GM19025 (cell line): Measurements from ENCODE around the gene SAMD7.

ENCODE experiments used
- ATAC-seq: cut with Tn5 transposase; IDR thresholded peaks from one replicate; pipeline ENCODE4 v1.9.1; 2021; ENCODE audit warnings: mild to moderate bottlenecking, low read depth, moderate library complexity; ENCODE audit not compliant: unreplicated experiment

SAMD7 gene

DNA sequence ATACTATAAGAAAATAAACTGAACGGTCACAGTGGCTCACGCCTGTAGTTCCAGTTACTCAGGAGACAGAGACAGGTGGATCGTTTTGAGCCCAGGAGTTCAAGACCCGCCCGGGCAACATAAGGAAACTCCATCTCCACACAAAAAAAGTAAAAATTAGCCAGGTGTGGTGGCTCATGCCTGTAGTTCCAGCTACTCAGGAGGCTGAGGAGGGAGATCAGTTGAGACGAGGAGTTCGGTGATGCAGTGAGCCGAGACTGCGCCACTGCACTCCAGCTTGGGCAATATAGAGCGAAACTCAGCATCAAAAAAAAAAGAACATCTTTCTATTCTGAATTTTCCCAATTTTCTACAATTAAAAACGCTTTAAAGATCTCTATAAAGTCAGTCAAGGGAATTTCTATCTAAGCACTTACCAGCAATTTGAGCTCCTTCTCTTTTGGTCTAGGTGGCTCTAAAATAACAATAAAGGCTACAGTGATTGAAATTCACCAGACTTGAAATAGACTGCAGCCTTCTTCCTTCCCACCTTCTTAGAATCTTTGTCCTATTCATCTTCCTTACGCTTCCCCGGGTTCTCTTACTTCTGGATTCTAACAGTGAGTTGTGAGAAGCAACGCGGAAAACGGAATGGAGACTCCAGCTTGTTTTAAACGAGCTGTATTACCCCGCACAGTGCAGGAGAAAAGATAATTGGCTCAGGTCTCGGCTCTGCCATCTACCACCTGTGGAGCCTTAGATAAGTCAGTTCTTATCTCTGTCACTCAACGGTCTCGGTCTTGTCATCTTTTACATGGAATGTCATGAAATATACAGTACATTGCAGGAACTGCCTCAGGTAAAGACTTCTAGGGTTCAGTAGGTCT is 54.4 kb downstream of the SAMD7 start:
- ATAC-seq = peak; percentile 16

DNA sequence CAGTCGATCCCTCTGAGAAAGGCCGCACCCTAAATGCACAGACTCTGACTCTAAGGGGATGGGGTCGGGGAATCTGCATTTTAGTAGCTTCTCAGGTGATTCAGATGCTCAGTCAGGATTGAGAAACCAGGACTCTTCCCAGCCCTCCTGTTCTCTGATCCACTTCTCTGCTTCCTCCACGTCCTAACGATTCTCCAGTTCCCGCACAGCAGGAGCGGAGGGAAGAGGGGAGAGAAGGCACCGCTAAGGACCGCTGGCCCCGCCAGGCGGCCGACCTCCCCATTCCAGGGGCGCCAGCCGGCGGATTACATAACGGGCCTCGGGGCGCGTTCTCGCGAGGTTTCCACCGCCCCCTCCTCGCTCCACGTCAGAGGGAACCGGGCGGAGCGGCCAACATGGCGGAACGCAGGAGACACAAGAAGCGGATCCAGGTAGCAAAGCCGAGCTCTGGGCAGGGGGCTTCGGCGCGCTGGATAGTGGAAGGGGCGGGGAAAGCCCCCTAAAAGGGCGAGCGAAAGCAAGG is 55.1 kb downstream of the SAMD7 start, which contains the start of gene SEC62:
TSS of gene SEC62 (plus strand) at position 380 of the 523 bp plus-strand sequence. CDS start at position 396, 16 bp downstream.
- ATAC-seq = peak; percentile 87

DNA sequence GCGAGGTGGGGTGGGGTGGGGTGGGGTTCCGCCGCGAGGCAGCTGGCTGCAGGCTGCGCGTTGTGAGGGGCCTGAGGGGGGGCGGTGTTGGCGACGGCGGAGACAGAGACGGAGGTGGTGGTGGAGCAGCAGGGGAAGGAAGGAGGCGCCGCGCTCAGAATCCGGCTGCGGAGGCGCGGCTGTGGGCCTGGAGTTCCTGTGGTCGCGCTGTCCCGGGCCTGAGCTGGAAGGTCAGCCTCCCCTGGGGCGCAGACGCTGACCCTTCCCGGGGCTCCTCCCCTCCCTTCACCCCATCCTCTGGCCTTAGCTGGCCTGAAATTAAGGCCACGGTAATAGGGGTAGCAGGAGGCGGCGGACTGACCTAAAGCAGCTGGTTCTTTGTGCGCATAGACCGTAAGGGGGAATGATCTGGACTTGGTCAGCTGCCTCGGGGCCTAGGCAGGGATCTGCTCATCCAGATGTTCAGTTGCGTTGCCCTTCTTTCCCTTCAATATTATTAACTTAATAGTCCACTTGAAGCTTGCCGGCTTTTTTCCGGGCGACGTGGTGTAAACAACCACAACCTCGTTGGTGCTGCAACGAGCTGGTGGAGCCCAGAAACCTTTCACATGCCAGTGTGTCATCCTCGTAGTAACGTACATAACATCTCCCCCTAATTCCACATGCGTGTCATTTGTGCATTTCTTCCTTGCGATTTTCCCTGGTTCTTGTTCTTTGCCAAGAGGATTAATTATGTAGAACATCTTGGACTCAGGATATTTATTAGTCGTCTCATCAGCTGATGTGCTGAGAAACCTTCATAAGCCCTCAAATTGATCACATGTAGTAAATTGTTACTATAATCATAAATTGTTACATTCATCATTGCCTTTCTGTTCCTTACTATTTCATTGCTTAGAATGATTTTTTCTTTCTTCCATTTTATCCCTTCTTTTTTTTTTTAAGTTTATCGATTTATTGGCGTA is 55.9 kb downstream of the SAMD7 start:
- ATAC-seq = peak; percentile 30

DNA sequence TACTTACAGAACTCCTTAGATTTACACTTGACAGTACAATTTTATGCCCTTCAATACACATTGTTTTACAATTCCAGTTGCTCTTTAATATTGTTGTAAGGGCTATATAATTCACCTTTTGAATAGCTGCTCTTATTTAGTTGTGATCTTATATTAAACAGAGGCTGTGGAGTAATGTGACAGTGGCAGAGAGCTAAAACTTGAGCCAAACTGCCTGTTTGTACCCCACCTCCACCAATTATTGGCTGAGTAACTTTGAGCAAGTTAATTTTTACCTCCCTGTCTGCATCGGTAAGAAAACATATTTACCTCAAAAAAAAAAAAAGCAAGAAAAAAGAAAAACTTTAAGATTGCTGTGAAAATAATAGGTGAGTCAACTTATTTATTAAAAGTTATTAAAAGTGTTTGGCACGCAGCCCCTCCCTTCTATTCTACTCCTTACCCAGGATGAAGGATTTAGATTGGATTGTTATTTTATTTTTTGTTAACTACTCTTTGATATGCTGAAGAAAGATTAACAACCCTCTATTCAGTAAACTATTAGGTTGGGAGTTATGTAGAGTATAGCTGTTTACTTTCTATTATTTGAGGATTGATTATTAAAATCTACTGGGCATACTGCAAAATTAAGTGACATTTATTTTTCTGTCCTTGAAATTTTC is 57.0 kb downstream of the SAMD7 start:
- ATAC-seq = no peak

DNA sequence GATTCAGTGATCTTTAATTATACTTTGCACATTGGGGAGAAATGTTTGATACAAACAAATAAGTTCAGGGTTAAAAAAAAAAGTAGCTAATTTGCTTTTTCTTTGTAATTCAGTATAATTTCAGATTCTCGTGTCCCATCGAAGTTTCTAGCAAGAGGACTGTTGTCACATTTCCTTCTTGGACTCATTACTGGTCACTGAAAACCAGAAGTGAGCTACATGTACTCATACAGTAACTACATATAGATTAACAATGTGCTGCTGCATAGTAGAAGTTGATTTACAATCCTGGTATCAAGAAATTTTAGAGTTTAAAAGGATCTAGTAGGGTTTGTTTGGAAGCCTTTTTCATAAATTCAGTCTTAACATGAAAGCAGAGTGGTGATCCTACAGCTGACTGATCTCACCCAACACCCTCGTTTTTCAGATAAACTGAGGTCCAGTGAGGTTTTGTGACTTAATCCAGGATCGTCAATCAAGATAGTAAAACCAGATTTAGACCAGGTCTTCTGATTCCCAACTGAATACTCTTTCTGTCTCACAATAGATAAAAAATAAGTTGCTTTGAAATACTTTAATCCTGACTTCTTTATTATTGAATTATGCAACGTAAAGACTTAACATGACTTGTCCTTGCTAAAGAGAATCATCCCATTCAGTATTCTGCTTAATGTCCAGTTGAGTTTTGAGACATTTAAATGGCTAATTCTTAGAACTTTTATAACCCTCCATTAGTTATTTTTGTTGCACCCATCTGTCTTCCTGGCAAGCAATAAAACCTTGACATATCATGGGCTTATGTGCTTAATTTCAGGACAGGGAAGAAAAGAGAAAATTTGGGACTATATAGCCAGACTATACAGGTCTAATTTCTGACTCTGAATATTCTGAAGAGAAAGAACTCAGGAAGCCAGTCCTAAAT is 58.1 kb downstream of the SAMD7 start:
- no peak for ATAC-seq

DNA sequence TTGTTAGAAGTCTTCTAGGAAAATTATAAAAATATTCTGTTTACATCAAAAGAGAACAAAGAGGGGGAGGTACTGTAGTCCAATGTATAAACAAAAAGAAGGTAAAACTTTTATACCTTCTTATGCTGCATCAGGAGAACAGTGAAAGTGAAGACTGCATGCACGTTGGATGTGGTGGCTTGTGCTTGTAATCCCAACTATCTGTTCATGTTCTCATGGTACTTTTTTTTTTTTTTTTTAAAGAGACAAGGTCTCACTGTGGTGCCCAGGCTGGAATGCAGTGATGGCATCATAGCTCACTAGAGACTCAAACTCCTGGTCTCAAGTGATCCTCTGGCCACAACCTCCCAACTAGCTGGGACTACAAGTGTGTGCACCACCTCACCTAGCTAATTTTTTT is 59.5 kb downstream of the SAMD7 start:
- no peak for ATAC-seq

- ATAC-seq = no peak
These were observed 60.1 kb downstream of the SAMD7 start for GRCh38 chr3:169971522-169971921.

GRCh38 chr3:169980055-169980454 is 68.7 kb downstream of the SAMD7 start:
- no peak for ATAC-seq

GRCh38 chr3:169984292-169984691 is 72.9 kb downstream of the SAMD7 start:
- ATAC-seq = no peak
